Stimulated activated CD8-positive, alpha-beta memory T cell treated with anti-CD3 and anti-CD28 coated beads, Interleukin-12 subunit alpha, Interleukin-12 subunit beta, amount 100 ng/mL, for 24 hours (primary cell): ENCODE data around the gene C1orf21.

Experiments
- DNase-seq: peaks from one replicate; pipeline ENCODE4 v3.0.0-alpha.2; 2020; ENCODE audit errors: extremely low read depth

The C1orf21 gene

DNA sequence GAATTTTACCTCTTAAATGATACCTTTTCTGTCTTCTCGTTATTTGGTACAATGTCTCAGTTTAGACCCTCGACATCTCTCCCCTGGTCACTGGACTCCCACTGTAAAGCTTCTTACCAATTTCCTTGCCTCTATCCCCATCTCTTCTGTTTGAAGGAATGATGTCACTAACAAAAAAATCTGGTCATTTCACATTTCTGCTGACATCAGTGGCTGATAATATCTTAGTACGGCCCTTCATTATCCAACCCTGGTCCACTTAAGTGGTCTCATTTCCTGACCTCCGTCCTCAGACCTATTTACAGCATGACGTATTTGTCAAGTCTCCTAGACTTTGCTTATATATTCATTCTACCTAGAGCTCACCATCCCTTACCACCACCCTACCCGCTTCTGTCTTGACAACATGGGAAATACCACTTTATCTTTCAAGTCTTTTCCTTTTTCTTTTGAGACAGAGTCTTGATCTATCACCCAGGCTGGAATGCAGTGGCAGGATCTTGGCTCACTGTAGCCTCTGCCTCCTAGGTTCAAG is 60.9 kb downstream of the C1orf21 start:
- no peak for DNase-seq

DNA sequence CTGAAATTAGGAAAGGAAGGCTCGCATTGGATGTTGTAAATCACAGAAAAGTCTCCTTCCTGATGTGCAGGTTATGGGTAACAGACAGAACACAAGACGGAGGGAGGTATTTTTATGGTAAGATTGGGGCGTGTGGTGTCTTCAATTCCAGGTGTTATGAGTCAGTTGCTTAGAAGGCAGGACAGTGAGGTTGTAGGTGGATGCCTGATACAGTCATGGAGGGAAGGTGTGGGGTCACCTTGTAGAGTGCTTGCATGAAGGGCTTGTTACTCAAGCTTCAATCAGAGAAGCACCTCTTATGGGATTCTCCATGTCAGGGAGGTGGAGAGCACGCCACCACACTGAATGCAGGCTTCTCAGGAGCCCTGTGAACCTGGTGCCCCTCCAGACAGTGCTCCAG is 63.1 kb downstream of the C1orf21 start:
- DNase-seq = no peak

DNA sequence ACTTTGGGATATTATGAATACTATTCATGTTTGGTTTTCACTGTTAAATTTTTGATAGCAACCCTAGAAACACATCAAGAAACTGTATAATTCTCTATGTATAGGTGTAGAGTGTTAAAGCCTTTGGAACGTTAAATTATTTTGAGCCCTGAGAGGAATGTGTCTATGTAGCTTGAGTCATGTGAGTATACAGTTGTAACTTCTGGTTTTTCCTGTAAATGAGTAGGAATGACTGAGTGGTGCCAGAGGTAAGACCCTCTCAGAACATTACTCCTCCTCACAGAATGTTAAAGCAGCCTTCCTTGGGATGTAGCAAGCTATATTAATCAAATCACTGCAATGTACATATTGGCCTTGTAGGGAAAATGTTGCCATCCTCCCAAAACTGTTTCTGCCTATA is 69.0 kb downstream of the C1orf21 start:
- no peak for DNase-seq

DNA sequence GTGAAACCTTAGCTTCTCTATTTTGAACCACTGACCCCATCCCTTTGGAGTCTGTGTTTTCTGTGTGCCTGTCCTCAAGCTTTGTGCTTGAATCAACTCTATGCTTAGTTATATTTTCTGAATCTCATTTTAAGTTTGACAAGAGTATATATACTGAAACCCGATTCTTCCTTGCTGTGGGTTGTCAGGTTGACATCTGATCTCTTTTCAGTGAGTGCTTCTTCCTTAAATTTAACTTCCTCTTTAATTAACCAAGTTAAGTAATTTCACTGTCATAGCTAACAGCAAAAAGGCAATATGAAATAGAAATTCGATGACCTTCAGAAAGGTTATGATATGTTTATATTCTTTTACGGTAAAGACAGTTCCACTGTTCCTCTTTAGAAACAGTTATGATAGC is 69.4 kb downstream of the C1orf21 start:
- DNase-seq = no peak

DNA sequence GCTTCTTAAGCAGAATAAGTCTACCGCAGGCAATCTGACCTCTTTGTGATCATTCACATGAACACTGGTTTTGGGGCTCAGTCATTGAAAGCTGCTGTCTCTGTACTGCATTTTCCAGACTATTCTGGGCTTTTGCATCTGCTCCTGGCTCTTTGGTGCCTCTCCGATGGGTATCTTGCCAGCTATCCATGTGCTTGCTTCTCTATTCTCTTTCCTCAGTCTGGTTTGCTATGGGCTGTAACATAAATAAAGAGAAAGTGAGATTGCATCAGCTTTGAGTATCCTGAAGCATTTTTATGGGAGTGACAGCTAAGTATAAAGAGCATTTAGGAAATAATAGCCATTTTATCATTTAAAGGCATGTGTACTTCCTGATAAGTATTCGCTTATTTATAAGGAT is 70.7 kb downstream of the C1orf21 start:
- DNase-seq = no peak

DNA sequence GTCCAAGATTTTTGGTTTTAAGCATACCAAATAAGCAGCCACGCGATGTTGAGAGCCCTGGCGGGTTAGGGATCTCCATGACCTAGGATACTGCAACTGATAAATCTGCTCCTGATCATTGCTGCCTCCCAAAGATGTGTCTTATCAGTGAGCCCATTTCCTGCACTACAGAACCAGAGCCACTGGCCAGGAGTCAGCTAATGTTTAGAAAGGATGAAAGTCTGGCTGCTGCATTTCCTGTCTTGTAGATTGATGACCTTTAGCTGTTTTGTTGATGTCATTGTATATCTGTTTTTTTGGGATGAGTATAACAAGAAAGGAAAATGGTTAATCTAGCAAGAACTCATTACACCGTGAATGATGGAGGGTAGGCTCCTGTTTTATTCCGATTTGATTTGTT is 74.5 kb downstream of the C1orf21 start:
- DNase-seq = no peak

DNA sequence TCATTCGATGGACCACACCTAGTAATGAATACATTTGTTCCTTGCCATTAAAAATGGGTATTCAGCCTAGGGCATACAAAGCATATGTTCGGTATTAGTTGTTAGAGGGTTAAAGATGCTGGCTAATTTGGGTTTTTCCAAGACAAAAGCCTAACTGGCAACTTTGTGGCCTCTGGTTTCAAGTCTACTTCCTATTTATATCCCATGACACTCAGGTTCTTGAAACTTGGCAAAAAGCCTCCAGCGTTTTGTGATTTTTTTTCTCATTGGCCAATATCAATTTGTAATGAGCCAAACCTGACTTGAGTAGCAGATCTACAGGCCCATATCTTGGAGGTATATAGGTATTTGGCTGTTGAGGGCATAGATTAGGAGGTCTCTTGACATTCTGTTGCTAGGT is 75.3 kb downstream of the C1orf21 start:
- DNase-seq = no peak

DNA sequence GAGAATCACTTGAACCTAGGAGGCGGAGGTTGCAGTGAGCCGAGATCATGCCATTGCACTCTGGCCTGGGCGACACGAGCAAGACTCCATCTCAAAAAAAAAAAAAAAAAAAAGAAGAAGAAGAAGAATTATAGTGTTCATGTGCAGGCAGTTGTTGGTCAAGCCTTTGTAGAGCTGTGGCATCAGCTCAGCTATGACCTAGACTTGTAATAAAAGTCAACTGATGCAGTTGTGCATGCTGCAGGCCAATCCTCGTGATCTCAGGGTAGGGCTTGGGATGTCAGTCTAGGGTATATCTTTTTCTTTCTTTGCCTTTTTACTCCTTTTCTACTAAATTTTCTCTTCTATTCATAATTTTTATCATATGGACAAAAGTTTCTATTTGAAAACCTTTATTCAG is 76.2 kb downstream of the C1orf21 start:
- DNase-seq = no peak

DNA sequence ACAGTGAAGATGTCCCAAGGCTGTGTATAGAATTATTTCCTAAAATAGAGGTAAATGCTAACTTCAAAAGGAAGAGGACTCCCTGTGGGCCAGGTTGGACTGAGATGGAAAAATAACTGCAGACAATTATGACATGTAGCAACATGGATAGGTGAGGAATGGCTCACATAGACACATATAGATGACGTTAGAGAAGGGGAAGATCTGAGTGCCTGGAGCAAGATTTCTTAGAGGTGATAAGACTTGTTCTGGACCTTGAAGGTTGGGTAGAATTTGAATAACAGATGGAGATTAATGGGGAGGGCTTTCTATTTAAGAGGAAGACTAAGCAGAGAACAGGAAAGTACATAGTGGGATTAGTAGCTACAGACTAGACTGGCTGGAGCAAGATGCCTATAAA is 76.9 kb downstream of the C1orf21 start:
- DNase-seq = no peak

DNA sequence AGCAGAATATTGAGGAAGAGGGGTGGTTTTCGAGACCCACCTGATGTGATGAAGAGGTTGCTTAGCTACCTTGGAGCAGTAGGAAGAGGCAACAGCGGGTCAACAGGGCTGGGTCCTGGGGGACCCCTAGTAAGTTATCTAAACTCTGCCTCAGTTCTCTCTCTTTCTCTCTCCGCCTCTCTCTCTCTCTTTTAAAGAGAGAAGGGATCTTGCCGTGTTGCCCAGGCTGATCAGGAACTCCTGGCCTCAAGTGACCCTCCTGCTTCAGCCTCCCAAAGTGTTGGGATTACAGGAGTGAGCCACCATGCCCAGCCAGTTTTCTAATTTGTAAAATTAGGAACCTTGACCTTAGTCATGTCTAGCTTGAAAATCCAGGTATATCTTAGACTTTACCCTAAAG is 77.9 kb downstream of the C1orf21 start:
- no peak for DNase-seq

DNA sequence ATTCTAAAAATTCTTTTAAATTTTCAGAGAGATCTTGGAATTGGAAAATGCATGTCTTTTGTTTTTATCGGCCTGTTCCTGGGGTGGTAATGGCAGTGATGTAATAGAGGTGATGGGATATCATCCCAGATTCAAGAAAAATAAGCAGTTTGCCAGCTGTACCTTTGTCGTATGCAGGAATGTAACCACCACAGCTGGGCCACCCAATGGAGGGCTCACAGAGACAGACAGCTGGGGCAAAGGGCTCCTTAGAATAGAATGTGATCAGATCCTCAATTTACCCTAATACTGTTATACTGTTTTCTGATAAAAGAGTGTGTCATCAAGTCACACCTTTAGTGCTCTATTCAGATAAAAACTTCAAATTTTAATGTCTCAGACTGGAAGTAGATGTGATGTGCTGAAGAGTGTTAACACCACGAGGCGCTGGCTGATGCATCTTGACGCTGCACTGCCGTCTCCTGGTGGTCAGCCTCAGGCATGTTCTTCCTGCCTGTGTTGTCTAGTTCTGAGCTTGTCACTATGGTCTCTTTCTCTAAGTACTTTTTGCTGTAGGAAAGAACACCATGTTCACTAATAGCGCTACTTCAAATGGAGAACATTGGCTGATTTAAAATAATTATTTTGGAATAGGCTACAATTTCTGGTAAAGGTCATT is 78.8 kb downstream of the C1orf21 start:
- DNase-seq = no peak

DNA sequence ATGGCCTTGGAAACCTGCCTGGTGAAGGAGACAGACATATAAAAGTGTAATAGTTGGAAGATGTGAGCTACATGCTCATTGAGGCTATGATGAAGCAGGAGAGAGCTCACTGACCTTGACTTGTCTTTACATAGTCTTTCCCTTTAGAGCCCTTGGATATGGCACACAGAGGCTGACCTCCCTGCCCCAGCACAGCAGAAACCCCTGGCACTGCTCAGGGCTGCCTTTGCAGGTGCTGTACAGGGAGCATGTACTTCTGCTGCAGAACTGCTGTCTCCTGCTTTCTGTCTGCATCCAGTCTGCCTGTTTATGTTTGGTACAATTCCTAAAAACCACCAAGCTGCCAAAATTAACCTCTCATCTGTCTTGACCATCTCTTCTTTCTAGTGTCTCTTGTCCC is 80.5 kb downstream of the C1orf21 start:
- no peak for DNase-seq

DNA sequence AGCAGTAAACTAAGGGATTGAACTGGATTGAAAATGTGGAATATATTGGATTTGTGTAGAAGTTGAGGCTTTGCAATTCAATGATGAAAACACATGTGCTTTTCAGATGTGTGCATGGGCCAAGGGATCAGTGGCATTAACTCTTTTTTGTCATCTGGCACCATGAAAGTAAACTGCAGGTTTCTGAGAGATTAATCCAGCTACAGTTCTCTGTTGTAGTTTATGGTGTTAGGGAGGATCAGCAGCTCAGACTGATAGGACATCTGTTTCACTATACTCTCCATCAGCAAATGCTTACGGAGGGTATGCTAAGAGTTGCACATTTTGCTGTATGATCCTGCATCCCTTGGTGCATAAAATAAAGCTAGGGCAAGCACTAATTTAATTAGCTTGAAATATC is 82.6 kb downstream of the C1orf21 start:
- no peak for DNase-seq

DNA sequence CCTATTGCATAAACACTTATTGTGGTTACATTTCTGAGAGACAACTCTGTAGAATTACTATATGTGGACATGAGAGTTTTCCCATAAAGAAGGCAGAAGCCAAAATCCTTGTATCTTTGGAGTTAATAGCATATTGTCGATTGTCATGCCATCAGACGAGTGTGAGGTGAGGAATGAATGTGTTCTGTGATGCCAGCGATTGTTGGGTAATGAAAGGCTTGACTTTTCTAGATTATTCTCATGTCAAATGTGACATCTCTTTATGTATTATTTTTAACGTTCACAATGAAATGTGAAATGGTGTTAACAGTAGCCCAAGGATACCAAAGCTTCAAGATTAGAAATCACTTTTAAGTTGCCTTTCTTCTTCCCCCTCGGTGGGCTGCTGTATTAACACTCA is 84.9 kb downstream of the C1orf21 start:
- no peak for DNase-seq

DNA sequence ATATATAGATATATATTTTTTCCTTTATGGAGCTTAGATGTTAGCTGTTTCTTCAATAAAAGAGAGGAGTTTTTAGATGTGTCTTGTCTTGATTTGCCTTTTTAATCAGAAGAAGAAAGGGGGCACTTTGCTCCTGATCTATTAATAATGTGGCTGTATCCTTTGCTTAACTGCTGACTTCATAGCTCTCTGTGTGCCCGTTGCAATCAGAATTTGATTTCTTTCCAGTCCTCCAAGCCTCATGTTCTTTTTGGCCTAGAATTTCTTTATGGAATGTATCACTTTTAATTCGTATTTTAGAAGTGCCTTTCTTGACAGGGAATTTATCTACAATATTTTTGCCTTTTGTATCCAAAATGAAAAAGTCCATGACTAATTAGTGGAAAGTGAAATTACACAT is 85.3 kb downstream of the C1orf21 start:
- no peak for DNase-seq

DNA sequence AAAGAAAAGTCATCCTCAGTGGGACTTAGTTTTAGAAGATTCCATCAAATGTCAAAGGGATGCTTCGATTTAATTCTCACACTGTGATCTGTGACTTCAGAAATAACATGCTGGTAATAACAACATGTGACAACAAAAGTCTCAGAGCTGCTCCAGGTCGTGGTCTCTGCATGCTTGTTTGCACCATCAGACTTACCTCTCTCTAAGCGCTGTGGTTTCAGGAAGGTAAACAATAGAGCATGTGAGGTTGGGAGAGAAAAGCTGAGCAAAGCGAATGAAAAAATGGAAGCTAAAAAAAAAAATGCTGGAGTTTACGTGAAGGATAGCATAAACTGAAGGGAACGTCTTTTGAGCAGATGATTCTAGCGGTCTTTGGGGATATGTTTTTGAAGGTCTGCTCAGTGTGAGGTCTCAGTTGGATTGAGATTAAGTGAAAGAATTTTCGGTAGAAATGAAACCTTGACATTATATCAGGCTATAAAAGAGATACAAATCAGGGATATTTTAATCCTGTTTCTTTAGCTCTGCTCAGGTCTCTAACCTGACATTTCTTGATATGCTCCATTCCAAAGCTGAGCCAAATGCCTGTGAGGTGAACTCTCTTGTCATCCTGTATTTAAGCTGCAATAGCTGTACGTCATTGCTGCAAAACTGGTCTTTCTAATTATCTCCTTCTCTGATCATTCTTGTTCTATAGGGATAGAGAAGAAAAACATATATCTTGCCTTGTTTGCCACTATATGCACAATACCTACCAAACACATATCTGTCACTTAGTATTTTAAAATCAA is 86.5 kb downstream of the C1orf21 start:
- DNase-seq = no peak

DNA sequence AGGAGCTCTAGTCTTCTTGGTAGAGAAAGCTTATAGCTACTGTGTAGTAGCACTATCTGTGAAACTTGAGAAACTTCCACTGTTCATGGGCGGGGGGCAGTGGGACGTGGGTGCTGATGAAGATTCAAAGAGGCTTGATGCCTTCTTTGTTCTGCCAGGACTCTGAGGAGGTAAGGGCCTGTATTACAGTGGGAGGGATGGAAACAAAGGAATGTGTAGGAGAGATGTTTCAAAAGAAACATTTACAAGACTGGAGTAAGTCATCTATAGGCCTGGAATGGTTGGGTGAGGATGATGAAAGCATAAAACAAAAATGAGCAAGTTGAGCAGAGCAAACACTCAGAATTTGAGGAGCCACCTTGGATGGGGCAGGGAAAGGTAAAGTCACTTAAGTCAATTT is 89.4 kb downstream of the C1orf21 start:
- no peak for DNase-seq

DNA sequence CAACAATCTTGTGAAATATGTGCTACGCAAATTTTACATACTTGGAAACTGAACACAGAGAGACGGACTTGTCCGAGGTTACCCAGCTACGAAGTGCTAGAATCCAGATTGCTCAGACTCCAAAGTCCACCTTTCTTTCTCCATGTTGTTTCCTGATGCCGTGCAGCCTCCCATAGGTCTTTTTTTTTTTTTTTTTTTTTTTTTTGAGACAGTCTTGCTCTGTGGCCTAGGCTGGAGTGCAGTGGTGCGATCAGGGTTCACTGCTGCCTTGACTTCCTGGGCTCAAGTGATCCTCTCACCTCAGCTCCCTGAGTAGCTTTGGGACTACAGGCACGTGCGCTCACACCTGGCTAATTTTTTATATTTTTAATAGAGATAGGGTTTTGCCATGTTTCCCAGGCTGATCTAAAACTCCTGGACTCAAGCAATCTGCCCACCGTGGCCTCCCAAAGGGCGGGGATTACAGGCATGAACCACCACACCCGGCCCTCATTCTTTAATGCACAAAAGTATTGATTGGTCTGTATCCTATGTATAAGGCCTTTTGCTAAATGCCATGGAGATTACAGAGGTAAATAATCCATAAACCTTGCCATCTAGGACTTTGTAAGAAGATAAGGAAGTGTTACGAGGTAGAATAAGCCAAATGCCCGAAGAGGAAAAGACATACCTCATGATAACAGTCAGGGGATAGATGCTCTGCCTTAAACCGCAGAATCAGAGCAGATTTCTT is 92.8 kb downstream of the C1orf21 start:
- no peak for DNase-seq

DNA sequence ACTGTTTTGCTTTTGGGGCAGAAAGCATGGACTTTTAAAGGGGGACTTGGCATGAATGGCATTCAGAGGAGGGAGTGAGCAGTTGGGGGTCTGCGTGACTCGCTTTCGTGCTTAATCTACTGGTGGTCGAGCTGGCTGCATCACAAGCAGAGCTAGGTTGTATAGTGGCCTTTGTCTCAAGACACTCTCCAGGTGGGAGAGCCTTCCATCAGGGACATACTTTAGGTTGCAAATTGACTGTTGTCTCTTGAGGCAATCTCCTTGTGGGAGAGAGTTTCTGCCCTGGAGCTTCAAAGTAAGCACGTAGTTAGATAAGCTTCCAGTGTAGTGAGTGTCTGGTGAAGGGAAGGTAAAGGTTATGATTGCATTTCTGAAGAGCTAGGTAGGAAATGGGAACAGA is 93.9 kb downstream of the C1orf21 start:
- no peak for DNase-seq

DNA sequence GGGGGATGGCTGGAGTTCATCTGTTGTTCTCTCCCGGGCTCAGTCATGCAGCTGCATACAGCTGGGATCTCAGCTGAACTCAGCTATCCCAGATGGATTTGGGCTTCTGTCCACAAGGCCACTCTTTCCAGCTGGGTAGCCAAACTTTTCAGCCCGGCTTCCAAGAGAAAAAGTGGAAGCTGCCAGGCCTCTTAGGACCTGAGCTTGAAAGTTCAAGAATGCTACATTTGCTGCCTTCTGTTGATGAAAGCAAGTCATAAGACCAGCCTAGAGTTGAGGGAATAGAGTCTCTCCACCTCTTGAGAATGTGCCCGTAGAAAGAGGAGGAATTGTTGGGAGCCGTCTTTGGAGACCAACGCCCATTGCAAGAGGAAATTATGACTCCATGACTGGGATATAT is 95.3 kb downstream of the C1orf21 start:
- no peak for DNase-seq

DNA sequence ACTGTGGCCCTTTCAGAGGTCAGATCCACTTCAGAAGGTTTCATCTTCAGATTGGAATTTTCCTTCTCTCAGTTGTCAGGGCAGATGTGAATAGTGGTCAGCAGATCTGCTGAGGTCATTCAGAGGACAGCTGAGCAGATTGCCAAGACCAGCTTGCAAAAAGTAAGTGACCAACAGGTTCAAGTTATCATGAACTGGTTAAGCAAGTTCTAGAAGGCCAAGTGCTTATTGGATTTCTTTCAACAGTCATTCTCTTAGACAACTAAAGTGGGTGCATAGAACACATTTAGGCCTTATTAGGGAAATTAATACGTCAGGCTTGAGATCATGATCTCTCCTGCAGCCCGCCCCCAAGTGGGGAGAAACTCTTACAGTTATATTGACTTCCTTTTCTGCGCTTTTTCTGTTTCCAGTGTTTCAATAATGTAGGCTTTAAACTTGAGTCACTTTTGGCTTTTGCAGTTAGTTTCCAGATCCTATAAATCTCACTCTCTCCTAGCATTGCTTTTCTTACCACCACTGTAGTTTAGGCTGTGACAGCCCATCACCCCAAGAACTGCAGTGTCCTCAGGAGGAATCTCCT is 96.4 kb downstream of the C1orf21 start:
- no peak for DNase-seq
